ENCODE data around the gene GEMIN4. TPM values are rescaled to one million over a fixed set of nuclear protein-coding genes. Genes with fewer than 3 reads are reported as not detected.
"Not testable (repeated sequence)": the region's sequence is repeated elsewhere in the genome, so short reads cannot be mapped to it uniquely, and the experiment has no call there.

Gene GEMIN4
- total RNA-seq, 1 donor from 2014 or later = 10.9 TPM

DNA sequence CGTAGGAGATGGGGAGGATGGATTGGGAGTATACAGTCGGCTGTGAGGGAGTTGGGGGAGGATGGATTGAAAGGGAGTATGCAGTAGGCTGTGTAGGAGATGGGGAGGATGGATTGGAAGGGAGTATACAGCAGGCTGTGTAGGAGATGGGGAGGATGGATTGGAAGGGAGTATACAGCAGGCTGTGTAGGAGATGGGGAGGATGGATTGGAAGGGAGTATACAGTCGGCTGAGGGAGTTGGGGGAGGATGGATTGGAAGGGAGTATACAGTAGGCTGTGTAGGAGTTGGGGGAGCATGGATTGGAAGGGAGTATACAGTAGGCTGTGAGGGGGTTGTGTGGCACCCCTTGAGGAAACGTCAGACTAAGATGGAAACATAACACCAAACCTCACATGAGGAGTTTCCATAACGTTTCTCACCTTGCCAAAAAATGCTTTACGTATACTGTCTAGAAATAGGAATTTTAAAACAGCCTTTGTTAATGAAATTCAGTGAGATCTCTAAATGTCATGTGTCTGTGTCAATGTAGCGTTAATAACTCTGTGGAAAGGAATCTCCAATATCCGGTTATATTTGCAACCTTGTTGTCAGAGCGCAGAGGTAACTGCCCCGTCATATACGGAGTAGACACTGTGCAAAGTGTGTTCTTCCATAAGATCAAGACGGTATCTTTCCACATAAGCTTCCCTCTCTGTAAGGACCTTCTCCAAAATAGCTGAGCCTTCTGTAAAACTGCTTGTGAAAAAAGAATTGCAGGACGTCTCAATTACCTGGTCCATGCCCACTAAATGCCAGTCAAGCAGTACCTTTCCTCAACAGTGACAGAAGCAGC, 31.1 kb downstream of the GEMIN4 start:
- intact Hi-C loops (cut with DNase I) = no loop called here
- no peak for DNase-seq (ENCODE audit: low spot score)

DNA sequence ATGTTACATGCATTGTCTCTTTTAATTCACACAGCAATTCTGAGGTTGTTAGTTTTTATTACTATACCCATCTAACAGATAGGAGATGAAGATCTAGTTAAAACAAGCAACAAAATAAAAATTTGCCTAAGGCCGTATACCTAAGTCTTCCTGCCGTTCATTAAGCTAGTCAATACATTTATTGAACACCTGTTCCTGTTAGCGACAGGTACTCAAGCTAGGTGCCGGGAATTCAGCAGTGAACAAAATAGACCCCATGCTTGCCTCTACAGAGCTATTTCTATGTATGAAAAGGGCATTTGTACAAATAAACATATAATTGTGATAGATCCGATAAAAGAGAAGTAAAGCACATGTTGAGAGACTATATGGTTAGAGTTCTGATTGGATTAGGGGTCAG, 34.0 kb downstream of the GEMIN4 start:
- intact Hi-C loops (cut with DNase I) = loop anchor here (10.0 kb wide), 1 partner anchor 267 kb away; no protein-coding TSS in a partner anchor
- DNase-seq (ENCODE audit: low spot score) = no peak

DNA sequence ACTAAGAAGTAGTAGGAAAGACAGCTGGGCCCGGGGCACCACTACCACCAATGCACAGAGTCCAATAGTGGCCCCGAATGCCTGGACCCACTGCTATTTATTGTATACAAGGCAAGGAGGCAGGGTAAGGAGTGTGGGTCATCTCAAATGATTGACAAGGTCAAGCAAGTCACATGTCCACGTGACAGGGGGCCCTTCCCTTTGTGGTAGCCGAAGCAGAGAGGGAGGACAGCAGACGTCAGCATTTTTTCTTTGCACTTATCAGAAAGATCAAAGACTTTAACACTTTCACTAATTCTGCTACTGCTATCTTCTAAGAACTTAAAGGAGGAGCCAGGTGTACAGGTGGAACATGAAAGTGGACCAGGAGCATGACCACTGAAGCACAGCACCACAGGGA, 43.9 kb downstream of the GEMIN4 start:
- intact Hi-C loops (cut with DNase I) = no loop called here
- DNase-seq (ENCODE audit: low spot score) = no peak

DNA sequence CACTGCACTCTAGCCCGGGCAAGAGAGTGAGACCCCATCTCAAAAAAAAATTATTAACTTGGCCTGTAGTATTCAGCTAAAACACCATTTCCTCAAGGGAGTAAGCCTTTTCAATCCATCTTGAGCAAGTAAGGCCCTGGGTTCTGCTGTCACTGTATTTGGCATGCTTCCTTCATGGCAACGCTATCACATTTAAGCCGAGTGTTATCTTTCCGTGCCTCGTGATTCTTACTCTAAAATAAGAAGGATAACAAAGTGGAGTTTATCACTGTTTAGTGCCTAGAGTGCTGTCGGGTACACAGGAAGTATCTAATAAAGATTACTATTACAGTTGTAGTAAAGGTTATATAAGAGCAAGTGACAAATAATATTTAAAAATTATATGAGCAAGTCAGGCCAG, 46.2 kb downstream of the GEMIN4 start:
- intact Hi-C loops (cut with DNase I) = no loop called here
- DNase-seq (ENCODE audit: low spot score) = no peak

DNA sequence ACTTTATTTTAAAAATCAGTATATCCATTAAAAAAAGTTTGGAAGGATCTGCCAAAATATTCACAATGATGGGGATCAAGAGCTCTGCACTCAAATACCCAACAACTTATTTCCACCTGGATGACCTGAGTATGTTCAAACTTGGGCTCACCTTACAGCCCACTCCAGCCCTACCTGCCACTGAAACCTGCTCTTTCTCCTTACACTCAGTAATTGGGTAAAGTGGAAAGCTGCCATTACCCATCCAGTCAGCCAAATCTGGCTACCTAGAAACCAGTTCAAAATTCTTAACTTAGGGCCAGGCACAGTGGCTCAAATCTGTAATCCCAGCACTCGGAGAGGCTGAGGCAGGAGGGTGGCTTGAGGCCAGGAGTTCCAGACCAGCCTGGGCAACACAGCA, 47.1 kb downstream of the GEMIN4 start:
- intact Hi-C loops (cut with DNase I) = no loop called here
- DNase-seq (ENCODE audit: low spot score) = no peak

DNA sequence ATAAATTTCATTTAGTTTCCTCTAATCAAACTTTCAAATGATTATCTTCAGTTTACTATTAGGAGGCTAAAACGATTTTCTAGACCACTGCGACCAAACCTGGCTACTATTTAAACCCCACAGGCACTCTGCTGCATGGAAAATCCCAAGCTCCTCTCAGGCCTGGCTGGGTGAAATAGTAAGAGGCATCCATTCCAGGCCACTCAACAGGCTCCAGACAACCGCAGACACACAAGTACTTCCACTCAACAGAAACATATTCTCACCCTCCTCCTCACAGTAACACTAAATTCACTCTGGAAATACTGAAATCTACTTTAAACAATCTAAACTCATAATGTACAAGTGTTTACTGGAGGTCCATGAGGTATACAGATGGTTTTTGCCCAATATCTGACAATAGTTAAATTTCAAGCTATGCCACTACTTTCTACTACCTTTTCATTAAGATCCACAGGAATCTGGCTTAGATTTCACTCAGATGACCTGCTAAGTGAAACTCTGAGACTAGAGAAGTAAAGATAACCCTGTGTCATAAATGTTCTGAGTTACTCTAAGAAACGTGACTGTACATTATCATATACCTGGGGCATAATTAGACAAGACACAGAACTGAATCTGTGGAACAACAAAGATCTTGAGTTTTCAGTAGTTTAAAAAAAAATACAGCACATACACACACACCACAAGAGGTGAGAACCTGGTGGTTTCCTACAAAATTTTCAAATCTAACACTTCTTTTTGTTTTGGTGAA, 47.8 kb downstream of the GEMIN4 start:
- intact Hi-C loops (cut with DNase I) = no loop called here
- DNase-seq (ENCODE audit: low spot score) = no peak

DNA sequence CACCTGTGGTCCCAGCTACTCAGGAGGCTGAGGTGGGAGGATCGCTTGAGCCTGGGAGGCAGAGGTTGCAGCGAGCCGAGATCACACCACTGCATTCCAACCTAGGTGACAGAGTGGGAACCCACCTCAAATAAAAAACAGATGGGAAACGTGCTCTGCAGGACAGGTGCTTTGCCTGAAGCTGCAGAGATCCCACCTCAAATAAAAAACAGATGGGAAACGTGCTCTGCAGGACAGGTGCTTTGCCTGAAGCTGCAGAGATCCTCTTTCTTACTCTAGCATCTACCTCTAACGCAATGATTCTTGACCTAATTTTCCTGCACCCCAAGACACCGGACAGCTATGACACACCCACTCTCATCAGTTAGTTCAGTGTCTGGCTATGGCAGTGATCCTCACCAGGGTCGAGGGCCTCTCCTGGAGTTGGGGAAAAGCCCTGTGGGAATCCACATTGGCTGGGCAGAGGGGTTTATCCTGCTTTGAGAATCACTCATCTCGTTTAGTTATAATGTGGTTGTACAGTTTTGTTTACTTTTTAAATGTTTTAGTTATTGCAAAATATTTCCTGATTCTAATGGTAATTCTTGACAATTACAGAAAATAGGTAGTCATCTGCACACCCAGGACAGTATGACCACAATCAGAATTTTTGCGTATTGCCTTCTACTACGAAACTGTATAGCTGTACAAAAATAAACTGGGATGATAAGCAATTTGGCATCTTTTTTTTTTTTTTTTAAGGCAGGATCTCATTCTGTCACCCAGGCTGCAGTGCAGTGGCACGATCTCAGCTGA, 48.8 kb downstream of the GEMIN4 start:
- DNase-seq (ENCODE audit: low spot score) = no peak
- intact Hi-C loops (cut with DNase I) = no loop called here

DNA sequence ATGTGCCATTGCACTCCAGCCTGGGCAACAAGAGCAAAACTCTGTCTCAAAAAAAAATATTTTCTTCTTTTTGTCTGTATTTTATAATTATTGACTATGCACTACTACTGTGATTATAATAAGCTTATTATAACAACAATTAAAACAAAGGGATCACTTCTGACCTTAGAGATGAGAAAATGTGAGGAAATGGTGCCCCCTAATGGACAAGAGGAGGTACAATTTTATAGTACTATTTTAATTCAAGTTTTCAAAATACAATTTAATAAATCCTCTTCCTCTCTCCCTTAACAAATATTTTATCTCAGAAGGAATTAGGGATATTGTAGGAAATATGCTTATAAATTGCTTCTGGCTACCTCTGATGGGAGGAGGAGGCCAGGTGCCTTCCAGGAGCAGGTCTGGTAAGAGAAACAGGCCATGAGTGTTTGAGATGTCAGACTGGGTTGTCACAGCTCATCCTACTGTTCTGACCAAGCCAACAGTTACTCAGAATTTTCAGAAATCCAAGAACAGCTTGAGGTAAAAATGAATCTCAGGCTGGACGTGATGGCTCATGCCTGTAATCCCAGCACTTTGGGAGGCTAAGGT, 51.5 kb downstream of the GEMIN4 start:
- intact Hi-C loops (cut with DNase I) = loop anchor here (1.0 kb wide), 1 partner anchor 289 kb away; no protein-coding TSS in a partner anchor
- DNase-seq (ENCODE audit: low spot score) = no peak

DNA sequence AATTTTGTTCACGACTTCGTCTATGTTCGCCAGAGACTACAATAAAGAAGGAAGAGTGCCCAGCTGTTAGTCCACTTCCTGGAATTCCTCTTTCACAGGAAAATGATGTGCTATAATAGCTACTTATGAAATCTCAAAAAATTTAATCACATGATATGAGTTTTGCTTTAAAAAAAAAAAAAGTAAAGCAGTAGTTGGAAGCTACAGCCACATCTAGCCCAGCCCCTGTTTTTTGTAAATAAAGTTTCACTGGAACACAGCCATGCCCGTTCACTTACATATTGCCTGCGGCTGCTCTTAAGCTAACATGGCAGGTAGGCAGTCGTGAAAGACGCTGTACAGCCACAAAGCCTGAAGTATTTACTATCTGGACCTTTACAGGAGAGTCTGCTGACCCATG, 52.7 kb downstream of the GEMIN4 start:
- intact Hi-C loops (cut with DNase I) = loop anchor here (5.0 to 10.0 kb wide), 2 partner anchors 75 to 142 kb away; no protein-coding TSS in a partner anchor
- DNase-seq (ENCODE audit: low spot score) = no peak

DNA sequence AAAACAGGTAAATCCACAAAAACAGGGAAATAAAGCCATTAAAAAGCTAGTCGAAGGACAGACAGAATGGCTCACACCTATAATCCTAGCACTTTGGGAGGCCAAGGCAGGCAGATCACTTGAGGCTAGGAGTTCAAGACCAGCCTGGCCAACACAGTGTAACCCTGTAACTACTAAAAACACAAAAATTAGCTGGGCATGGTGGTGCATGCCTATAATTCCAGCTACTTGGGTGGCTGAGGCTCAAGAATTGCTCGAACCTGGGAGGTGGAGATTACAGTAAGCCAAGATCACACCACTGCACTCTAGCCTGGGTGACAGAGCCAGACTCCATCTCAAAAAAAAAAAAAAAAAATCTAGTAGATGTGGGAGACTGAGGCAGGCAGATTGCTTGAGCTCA, 54.0 kb downstream of the GEMIN4 start:
- intact Hi-C loops (cut with DNase I) = loop anchor here (5.0 to 10.0 kb wide), 2 partner anchors 73 to 141 kb away; no protein-coding TSS in a partner anchor
- not testable (repeated sequence) for DNase-seq (ENCODE audit: low spot score)

DNA sequence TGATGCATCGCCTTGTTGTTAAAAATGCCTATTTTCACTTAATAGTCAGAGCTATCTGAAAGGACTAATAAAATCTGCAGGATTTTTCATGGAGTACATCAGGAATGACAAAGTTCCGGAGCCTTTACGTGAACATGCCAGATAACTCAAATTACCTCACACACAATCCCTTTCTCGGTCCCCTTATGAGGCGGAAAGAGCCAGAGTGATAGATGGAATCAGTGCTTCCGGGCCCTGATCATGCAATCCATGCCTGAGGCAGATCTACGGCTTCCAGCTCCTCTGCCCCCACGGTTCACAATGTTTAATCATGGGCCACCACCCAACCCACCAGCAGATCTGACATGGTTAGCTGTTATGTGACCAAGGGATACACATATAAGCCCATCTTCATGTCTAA, 54.4 kb downstream of the GEMIN4 start:
- intact Hi-C loops (cut with DNase I) = loop anchor here (5.0 to 10.0 kb wide), 2 partner anchors 73 to 140 kb away; no protein-coding TSS in a partner anchor
- DNase-seq (ENCODE audit: low spot score) = no peak

DNA sequence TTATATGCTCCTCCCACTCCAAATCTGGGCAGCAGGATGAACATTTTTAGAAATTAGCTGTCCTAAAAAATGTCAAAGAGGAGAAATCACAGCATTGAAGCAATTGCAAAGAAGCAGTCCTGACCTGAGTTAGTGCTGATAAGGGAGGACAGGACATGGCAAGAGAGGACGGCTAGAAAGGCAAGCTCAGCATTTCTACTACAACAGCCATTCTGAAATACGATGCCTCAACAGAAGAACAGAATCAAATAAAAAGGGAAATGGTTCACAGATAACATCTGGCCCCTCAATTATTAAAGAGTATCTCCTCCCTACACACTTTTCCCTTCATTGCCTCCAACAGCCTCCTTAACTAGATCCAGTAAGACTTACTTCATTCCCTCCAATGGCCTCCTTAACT, 55.7 kb downstream of the GEMIN4 start:
- no peak for DNase-seq (ENCODE audit: low spot score)
- intact Hi-C loops (cut with DNase I) = loop anchor here (5.0 to 10.0 kb wide), 2 partner anchors 72 to 139 kb away; no protein-coding TSS in a partner anchor

Other genes with a start within 250 kb of the GEMIN4 start
- 44.5 TPM for gene VPS53, start 37.4 kb downstream of the GEMIN4 start, total RNA-seq
- 5.1 TPM for gene TLCD3A, start 19.7 kb downstream of the GEMIN4 start, total RNA-seq
- 33.8 TPM for gene GLOD4, start 30.0 kb upstream of the GEMIN4 start, total RNA-seq
- 15.9 TPM for gene MRM3, start 30.1 kb upstream of the GEMIN4 start, total RNA-seq
- gene NXN, start 227.5 kb upstream of the GEMIN4 start, total RNA-seq = 14.3 TPM
- 17.8 TPM for gene TIMM22, start 244.9 kb upstream of the GEMIN4 start, total RNA-seq